Skeletal muscle tissue (tissue), 4 donors: Measurements from ENCODE around the gene JUNB. TPM values are rescaled to one million over a fixed set of nuclear protein-coding genes. Genes with fewer than 3 reads are reported as not detected.

Experiments
- H3K27ac ChIP-seq: one replicate; pipeline ENCODE4 v1.7.0; 2013; ENCODE audit warnings: mild to moderate bottlenecking, low read depth, low read length, inconsistent platforms
- H3K27me3 ChIP-seq, 3 donors: one replicate each; pipeline ENCODE4 v1.7.0; 2013; ENCODE audit warnings: low read length in 3 of 3; ENCODE audit not compliant: control insufficient read depth in 3 of 3, insufficient read depth in 3 of 3
- H3K36me3 ChIP-seq, 3 donors: one replicate each; pipeline ENCODE4 v1.7.0; 2013; ENCODE audit warnings: low read length in 3 of 3; ENCODE audit not compliant: control insufficient read depth in 3 of 3, insufficient read depth in 3 of 3
- H3K4me1 ChIP-seq, 3 donors: one replicate each; pipeline ENCODE4 v1.7.0; 2013; ENCODE audit warnings: low read length in 3 of 3, mild to moderate bottlenecking in 3 of 3; ENCODE audit not compliant: control insufficient read depth in 3 of 3, insufficient read depth in 3 of 3
- H3K4me3 ChIP-seq, 3 donors: one replicate each; pipeline ENCODE4 v1.7.0; 2013; ENCODE audit warnings: low read length in 3 of 3
- H3K9ac ChIP-seq, 3 donors: one replicate each; pipeline ENCODE4 v1.7.0; 2013; ENCODE audit warnings: low read length in 3 of 3, mild to moderate bottlenecking in 3 of 3, moderate library complexity in 2 of 3, low read depth in 1 of 3
- H3K9me3 ChIP-seq, 3 donors: one replicate each; pipeline ENCODE4 v1.7.0; 2013; ENCODE audit warnings: low read length in 3 of 3; ENCODE audit not compliant: control insufficient read depth in 3 of 3
- total RNA-seq: library from RNA; depleted of rRNA; stranded (reverse); fragments of >200 nt; gene quantifications from one replicate; pipeline ENCODE4 v1.2.3, GENCODE V29; 2014
- donor health status: Osteomylitis.

The JUNB gene
- total RNA-seq, 1 donor from 2014 or later: 31.3 TPM

- Histone ChIP-seq H3K4me3 (no peak overlapping the region), H3K27ac (no peak overlapping the region), H3K27me3 (peaks cover 22 to 35% (median 32%) of the 10 kb centered on the region in 3 donors), H3K9ac (no peak overlapping the region), H3K9me3 (no peaks in the 10 kb centered on the region), H3K36me3 (peaks cover 0 to 2% (median 0%) of the 10 kb centered on the region in 3 donors), H3K4me1 (peaks cover 0 to 7% (median 5%) of the 10 kb centered on the region in 3 donors)
These were observed 35.0 kb upstream of the JUNB start for GRCh38 chr19:12756150-12756883.

- Histone ChIP-seq H3K9me3 (no peaks in the 10 kb centered on the region), H3K27me3 (peaks cover 12 to 25% (median 22%) of the 10 kb centered on the region in 3 donors), H3K27ac (no peak overlapping the region), H3K4me1 (peaks cover 0 to 7% (median 6%) of the 10 kb centered on the region in 3 donors), H3K36me3 (peaks cover 0 to 6% (median 0%) of the 10 kb centered on the region in 3 donors), H3K9ac (peak overlapping the region in 1 of 3 donors; percentile 62), H3K4me3 (peak overlapping the region; percentile 26 to 54 (median 43))
These were observed 33.6 kb upstream of the JUNB start for GRCh38 chr19:12757544-12758274.

- peaks cover 8 to 12% (median 11%) of the 10 kb centered on the region in 3 donors for H3K36me3 ChIP-seq
- no peak overlapping the region for H3K9ac ChIP-seq
- H3K9me3 ChIP-seq: no peaks in the 10 kb centered on the region
- H3K27me3 ChIP-seq: peaks cover 2 to 14% (median 8%) of the 10 kb centered on the region in 3 donors
- H3K4me1 ChIP-seq: peaks cover 0 to 14% (median 7%) of the 10 kb centered on the region in 3 donors
- no peak overlapping the region for H3K4me3 ChIP-seq
- H3K27ac ChIP-seq: no peak overlapping the region
These were observed 31.6 kb upstream of the JUNB start for GRCh38 chr19:12759686-12760085.

GRCh38 chr19:12763100-12763499 is 28.2 kb upstream of the JUNB start:
- Histone ChIP-seq H3K27ac (no peak overlapping the region), H3K9ac (peak overlapping the region in 1 of 3 donors; percentile 40), H3K36me3 (peaks cover 16 to 35% (median 28%) of the 10 kb centered on the region in 3 donors), H3K27me3 (no peaks in the 10 kb centered on the region), H3K4me3 (no peak overlapping the region), H3K9me3 (no peaks in the 10 kb centered on the region), H3K4me1 (peaks cover 0 to 10% (median 8%) of the 10 kb centered on the region in 3 donors)

GRCh38 chr19:12764698-12765097 is 26.6 kb upstream of the JUNB start:
- Histone ChIP-seq H3K9ac (no peak overlapping the region), H3K27me3 (no peaks in the 10 kb centered on the region), H3K36me3 (peaks cover 16 to 36% (median 31%) of the 10 kb centered on the region in 3 donors), H3K27ac (no peak overlapping the region), H3K9me3 (no peaks in the 10 kb centered on the region), H3K4me3 (no peak overlapping the region), H3K4me1 (peaks cover 0 to 12% (median 8%) of the 10 kb centered on the region in 3 donors)

GRCh38 chr19:12766051-12766521 is 25.2 kb upstream of the JUNB start:
- H3K27me3 ChIP-seq: no peaks in the 10 kb centered on the region
- peak overlapping the region; percentile 33 to 50 (median 40) for H3K9ac ChIP-seq
- no peaks in the 10 kb centered on the region for H3K9me3 ChIP-seq
- H3K36me3 ChIP-seq: peaks cover 22 to 43% (median 41%) of the 10 kb centered on the region in 3 donors
- H3K4me3 ChIP-seq: peak overlapping the region in 2 of 3 donors; percentile 56 to 67
- H3K27ac ChIP-seq: no peak overlapping the region
- H3K4me1 ChIP-seq: peaks cover 6 to 26% (median 22%) of the 10 kb centered on the region in 3 donors

GRCh38 chr19:12767150-12767549 is 24.1 kb upstream of the JUNB start:
- Histone ChIP-seq H3K27ac (no peak overlapping the region), H3K27me3 (no peaks in the 10 kb centered on the region), H3K36me3 (peaks cover 22 to 44% (median 40%) of the 10 kb centered on the region in 3 donors), H3K9me3 (no peaks in the 10 kb centered on the region), H3K4me1 (peaks cover 14 to 35% (median 32%) of the 10 kb centered on the region in 3 donors), H3K4me3 (no peak overlapping the region), H3K9ac (no peak overlapping the region)

GRCh38 chr19:12767666-12768065 is 23.6 kb upstream of the JUNB start:
- Histone ChIP-seq H3K9me3 (no peaks in the 10 kb centered on the region), H3K27ac (no peak overlapping the region), H3K9ac (no peak overlapping the region), H3K27me3 (no peaks in the 10 kb centered on the region), H3K4me3 (no peak overlapping the region), H3K36me3 (peaks cover 22 to 44% (median 40%) of the 10 kb centered on the region in 3 donors), H3K4me1 (peaks cover 19 to 39% (median 37%) of the 10 kb centered on the region in 3 donors)

- H3K4me1 ChIP-seq: peaks cover 38 to 58% (median 50%) of the 10 kb centered on the region in 3 donors
These were observed 21.6 kb upstream of the JUNB start for GRCh38 chr19:12769689-12770088.

More at GRCh38 chr19:12769689-12770088, 21.6 kb upstream of the JUNB start:
- no peak overlapping the region for H3K27ac ChIP-seq
- no peak overlapping the region for H3K4me3 ChIP-seq
- no peaks in the 10 kb centered on the region for H3K27me3 ChIP-seq
- peaks cover 14 to 37% (median 32%) of the 10 kb centered on the region in 3 donors for H3K36me3 ChIP-seq
- peak overlapping the region in 1 of 3 donors; percentile 54 for H3K9ac ChIP-seq
- no peaks in the 10 kb centered on the region for H3K9me3 ChIP-seq
